HL-60 (cell line): Measurements from ENCODE around the gene KCNK17.

Experiments
- DNase-seq, 2 experiments: peaks; one replicate each; pipeline ENCODE4 v3.0.0-alpha.2; 2010 to 2020; ENCODE audit warnings: low read depth in 1 of 2, low spot score in 1 of 2
- H3K27ac ChIP-seq: fragments of 250-450 bp; sonication (Bioruptor Pico); replicated peaks from 2 replicates; pipeline ENCODE4 v1.5.1; 2020; ENCODE audit warnings: mild to moderate bottlenecking, moderate library complexity
- H3K27me3 ChIP-seq: fragments of 250-450 bp; sonication (Bioruptor Pico); 2 replicates; pipeline ENCODE4 v1.5.1; 2021; ENCODE audit warnings: mild to moderate bottlenecking, moderate library complexity; ENCODE audit not compliant: insufficient read depth, poor library complexity, severe bottlenecking
- H3K4me3 ChIP-seq: replicated peaks from 2 replicates; pipeline ENCODE4 v1.5.1; 2011; ENCODE audit warnings: mild to moderate bottlenecking, control low read depth, low read length; ENCODE audit not compliant: insufficient read depth
- CTCF ChIP-seq: IDR thresholded peaks from one replicate; pipeline ENCODE4 v1.5.1; 2011; ENCODE audit warnings: low read length, control low read depth, inconsistent platforms; ENCODE audit not compliant: insufficient read depth
- GABPA ChIP-seq: IDR thresholded peaks from 2 replicates; pipeline ENCODE4 v1.6.1; 2012; ENCODE audit warnings: low read depth
- POLR2AphosphoS5 ChIP-seq: IDR thresholded peaks from 2 replicates; pipeline ENCODE4 v1.6.1; 2012; ENCODE audit warnings: low read depth
- REST ChIP-seq: IDR thresholded peaks from 2 replicates; pipeline ENCODE4 v1.6.1; 2012; ENCODE audit warnings: low read depth; ENCODE audit not compliant: insufficient replicate concordance
- SPI1 ChIP-seq: IDR thresholded peaks from 2 replicates; pipeline ENCODE4 v1.6.1; 2012; ENCODE audit warnings: low read depth, mild to moderate bottlenecking, borderline replicate concordance

The KCNK17 gene

GRCh38 chr6:39274471-39274870 is 39.7 kb downstream of the KCNK17 start:
- H3K27me3 ChIP-seq = no peaks in the 10 kb centered on the region
- H3K4me3 ChIP-seq = no peak overlapping the region
- no peak for TF ChIP-seq GABPA
- no peak for DNase-seq
- H3K27ac ChIP-seq = no peak overlapping the region

- H3K27me3 ChIP-seq = no peaks in the 10 kb centered on the region
- no peak overlapping the region for H3K27ac ChIP-seq
- DNase-seq = no peak
- TF ChIP-seq CTCF (no peak), SPI1 (no peak), REST (no peak), GABPA (no peak), POLR2AphosphoS5 (no peak)
- H3K4me3 ChIP-seq = no peak overlapping the region
These were observed 40.8 kb downstream of the KCNK17 start for GRCh38 chr6:39273406-39273821.

- H3K4me3 ChIP-seq = no peak overlapping the region
- TF ChIP-seq CTCF = no peak
- TF ChIP-seq REST = no peak
- no peak for TF ChIP-seq POLR2AphosphoS5
- TF ChIP-seq SPI1 = no peak
- H3K27ac ChIP-seq = no peak overlapping the region
- no peak for DNase-seq
- no peaks in the 10 kb centered on the region for H3K27me3 ChIP-seq
These were observed 44.3 kb downstream of the KCNK17 start for GRCh38 chr6:39269961-39270360.

- no peak for DNase-seq
- no peak overlapping the region for H3K27ac ChIP-seq
- no peak overlapping the region for H3K4me3 ChIP-seq
- TF ChIP-seq REST (no peak), SPI1 (no peak), CTCF (no peak), GABPA (no peak), POLR2AphosphoS5 (no peak)
- H3K27me3 ChIP-seq = no peaks in the 10 kb centered on the region
These were observed 45.5 kb downstream of the KCNK17 start for GRCh38 chr6:39268721-39269120.
